ENCODE measurements around the gene DUSP1. TPM values are rescaled to one million over a fixed set of nuclear protein-coding genes. Genes with fewer than 3 reads are reported as not detected.
A peak's percentile ranks its signal among the peaks of the same experiment; 100 is the strongest.

DUSP1 gene
- total RNA-seq, 1 experiment from 2014 or later: 36.6 TPM

DNA sequence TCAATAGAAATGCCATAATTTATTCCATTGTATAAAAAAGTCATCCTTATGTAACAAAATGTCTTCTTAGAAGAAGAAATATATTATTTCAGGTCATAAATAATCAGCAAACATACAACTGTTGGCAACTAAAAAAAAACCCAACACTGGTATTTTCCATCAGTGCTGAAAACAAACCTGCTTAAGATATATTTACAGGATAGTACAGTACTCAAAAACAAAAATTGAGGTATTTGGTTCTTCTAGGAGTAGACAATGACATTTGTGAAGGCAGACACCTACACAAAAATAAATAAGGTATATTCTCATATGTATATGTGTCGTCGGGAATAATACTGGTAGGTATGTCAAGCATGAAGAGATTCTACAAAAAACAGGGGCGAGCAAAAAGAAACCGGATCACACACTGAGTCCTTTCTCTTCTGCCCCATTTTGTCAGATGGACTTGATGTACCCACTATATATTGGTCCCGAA lies 2.9 kb downstream of the DUSP1 start:
- in situ Hi-C loops (cut with HindIII; ENCODE audit: low sequenced_read_pairs): no loop called here
- DNase-seq (ENCODE audit: low spot score): no peak

DNA sequence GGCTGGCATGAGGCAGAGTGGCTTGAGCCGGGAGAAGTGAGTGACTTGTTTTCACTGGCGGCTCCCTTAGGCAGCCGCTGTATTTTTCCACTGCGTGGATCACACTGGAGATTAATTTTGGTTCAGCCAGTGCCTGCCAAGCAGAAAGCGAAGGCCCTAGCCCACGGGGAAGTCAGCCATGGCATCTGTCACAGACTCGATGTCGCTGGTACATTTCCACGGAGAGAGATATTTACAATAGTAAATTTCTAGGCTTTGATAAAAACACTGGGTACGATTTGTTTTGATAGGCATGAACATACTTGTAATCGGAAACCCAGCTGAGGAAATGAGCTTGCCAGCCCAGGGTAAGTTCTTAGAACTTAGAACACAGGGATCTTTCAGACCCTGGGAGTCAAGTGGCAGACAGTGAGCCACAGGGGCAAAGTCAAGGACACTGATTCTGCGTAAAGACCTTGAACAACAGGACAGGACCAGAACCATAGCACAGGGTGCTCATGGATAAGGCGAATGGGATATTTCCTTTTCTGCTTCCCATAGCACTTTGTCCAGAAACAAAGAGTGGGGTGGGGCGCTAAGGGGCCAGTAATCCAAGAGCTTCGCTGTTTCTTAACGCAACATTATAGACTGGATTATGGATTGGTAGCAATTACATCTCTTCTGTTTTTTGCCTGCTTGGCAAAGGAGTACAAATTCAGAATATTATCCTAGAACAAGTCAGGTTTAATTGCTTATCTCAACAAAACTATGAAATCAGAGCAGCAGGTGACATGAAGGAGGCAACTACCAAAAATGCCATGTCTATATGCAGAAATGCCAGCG lies 4.5 kb downstream of the DUSP1 start:
- in situ Hi-C loops (cut with HindIII; ENCODE audit: low sequenced_read_pairs): no loop called here

DNA sequence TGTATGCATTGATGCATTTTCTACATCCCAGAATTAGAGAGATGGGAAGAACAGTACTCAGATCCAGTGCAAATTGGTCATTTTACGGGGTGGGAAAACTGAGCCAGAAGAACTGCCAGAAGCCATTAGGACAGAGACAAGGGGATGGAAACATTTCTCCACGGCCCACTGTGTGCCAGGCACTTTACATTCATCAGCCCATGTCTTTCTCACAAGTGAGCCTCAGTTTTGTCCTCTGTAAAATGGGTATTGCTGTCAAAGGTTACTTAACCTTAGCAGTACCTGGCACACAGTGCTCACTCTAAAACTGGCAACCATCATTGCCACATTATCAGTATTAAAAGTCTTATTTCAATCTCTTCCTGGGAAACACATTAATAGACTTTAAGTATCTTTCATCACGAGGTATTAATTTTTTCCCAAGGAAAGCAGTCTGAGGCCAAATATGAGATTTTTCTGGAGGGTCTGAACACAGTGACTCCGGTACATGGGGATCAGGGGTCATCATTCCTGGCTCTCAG lies 5.2 kb downstream of the DUSP1 start:
- no peak for DNase-seq (ENCODE audit: low spot score)
- in situ Hi-C loops (cut with HindIII; ENCODE audit: low sequenced_read_pairs): no loop called here

More for the DNA sequence above, 4.5 kb downstream of the DUSP1 start:
- peak; percentile 96 for DNase-seq (ENCODE audit: low spot score)

DNA sequence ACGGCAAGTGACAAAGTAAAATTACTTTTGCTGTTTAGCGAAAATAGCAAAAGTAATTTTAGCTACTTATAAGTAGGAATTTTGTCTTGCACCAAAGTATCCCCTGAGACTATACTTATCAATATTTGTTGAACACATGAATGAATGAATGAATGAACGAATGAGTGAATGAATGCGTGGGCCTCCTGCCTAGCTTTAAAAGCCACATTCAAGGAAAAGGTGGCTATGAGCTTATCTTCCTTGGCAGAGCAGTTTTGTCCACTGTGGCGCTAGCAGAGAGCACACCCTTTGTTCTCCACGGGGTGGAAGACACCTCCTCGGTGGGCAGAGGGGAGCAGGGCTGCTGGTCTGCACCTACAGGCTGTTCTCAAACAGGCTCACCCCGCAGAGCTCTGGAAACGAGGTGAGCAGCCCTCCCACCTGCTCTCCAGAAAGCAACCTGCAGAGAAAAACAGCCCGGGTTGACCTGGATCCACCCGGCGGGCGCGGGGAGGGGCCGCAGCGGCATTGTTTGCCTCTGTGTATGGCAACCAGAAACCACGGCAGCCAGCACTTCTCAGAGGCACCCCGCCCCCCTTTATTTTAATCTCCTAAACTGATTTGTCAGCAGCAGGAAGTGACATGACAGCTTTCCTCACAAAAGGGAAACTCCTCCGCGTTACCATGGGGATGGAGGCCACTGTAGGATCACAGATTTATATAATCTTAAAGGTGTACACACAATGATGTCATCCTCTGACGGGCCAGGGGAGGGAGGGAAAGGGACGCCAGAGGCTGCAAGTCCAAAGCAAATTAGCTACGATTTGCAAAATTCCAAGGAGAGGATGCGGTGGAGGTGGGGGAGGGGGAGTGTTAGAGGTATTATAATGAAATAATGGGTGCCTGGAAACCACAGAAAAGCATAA lies 5.9 kb downstream of the DUSP1 start:
- in situ Hi-C loops (cut with HindIII; ENCODE audit: low sequenced_read_pairs): no loop called here
- peak; percentile 100 for DNase-seq (ENCODE audit: low spot score)

DNA sequence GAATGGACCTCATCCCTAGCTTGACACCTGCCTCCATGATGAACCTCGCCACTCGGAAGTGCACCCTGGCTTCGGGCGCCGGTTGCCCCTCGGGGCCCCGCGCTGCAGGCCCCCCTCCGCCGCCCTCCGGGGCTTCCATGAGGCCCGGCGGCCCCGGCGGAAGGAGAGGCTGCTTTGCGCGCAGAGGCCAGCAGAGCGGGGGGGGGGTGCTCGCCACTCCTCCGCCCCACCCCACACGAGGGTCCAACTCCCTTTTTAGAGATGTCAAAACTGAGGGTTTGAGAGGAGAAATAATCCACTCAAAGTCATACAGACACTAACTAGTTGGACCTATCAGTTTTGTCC lies 7.9 kb downstream of the DUSP1 start:
- no peak for DNase-seq (ENCODE audit: low spot score)
- in situ Hi-C loops (cut with HindIII; ENCODE audit: low sequenced_read_pairs): no loop called here

DNA sequence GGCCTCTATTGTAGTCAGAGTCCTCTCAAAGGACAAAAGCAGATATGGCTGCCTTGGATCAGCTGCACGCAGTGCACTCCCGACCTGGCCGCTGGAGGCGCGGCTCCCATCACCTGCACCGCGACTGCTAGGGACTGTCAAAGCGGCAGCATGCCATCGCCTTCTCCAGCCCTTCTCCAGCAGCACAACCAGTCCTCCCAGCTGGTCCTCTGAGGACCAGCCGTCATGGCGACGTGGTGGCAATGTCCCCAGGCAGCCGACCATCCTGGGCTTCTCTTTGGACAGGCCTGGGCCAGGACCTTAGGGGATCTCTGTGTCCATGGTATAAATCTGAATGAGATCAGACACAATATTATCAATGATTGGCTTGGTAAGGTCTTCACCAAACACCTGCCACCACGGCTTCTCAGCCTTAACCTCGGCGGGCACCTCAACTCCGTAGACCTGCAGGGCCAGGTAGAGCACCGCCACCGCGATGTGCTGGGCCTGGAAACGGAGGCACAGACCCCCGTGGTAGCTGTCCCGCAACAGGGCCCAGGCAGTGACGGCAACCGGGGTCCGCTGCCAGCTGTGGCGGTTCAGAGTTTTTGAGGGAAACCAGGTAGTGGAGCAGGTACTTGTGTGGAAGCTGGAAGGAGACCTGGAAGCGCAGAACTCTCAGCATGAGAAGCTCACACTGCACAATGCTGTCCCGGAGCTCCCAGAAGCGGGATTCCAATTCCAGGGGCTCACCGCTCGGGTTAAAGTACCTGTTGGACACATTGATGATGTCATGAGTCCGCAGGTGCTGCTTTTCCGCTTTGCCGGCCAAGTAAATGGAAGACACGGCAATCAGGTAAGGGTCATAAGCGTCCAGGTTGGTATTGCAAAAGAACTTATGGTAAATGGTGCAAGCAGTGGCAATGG lies 8.5 kb downstream of the DUSP1 start:
- no peak for DNase-seq (ENCODE audit: low spot score)
- in situ Hi-C loops (cut with HindIII; ENCODE audit: low sequenced_read_pairs): no loop called here

DNA sequence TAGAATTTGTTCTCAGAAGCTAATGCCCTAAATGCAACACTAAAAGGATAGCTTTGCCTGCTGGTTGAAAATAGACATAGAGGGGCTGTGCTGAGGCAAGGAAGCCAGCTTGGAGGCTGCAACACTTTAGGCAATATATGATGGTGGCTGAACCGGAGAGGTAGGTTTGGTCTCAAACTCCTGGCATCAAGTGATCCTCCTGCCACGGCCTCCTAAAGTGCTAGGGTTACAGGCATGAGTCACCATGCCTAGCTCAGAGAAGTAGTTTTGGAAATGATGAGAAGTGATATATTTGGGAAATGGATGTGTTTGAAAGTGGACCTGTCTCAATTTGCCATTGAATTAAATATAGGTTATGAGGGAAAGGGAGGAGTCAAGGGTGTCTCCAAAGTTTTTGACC lies 10.0 kb downstream of the DUSP1 start:
- no peak for DNase-seq (ENCODE audit: low spot score)
- in situ Hi-C loops (cut with HindIII; ENCODE audit: low sequenced_read_pairs): no loop called here

DNA sequence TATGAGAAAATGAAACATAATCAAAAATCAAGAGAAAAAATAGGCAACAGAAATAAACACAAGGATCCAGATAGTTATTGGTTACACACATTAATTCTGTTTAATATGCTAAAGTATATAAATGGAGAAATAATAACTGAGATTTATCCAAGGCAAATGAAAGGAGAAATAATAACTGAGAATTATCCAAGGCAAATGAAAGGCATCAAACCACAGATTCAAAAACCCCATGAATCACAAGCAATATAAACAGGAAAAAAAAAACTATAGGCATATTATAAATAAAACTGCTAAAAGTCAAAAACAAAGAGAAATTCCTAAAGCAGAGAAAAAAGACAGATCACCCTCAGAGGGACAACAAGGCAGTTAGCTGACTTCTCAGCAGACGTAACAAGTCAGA lies 10.9 kb downstream of the DUSP1 start:
- no peak for DNase-seq (ENCODE audit: low spot score)
- in situ Hi-C loops (cut with HindIII; ENCODE audit: low sequenced_read_pairs): no loop called here

DNA sequence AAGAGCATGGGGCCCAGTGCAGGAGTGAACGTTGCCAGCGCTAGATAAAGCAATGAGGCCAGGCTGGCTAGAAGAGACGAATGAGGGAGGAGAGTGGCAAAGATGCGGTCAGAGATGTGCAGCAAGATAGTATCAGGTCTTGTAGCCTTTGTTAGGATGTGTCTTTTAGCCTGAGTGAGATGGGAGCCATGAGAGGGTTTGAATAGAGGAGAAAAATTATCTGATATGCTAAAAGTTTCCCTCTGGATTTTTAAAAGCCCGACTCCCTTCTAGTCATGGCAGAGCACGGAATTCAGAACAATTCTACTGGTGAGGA lies 12.2 kb downstream of the DUSP1 start:
- in situ Hi-C loops (cut with HindIII; ENCODE audit: low sequenced_read_pairs): no loop called here
- DNase-seq (ENCODE audit: low spot score): no peak

DNA sequence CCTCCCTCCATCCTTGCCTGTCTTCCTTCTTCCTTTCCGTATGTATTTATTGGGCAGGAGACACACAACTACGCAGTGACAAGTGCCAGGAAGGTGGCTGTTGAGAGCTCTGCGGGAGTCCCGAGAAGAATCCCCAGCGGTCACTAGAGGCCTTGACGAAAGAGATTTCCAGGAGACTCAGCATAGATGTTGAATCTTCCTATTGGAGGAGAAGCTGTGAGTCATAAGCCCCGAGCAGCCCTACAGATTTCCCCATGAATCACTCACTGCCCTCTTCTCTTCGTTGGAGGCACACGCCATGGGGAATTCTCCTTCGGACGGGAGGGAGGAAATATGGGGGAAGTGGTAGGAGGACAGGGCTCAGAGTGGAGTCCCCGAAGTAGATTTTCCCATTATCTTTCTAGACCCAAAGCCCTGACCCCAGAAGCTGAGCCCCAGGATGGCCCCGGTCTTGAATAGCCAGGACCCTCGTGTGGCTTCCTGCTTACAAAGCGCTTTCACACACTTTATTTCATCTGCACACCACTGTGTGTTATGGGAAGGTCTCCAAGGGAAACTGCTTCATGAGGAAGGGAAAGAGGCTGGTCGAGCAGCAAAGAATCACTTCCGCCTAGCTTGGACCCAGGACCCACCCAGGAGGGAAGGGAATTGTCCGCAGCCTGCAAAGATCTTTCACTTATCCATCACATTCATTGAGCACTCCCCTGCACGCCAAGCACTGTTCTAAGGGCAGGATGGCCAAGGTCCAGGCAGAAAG lies 12.7 kb downstream of the DUSP1 start:
- in situ Hi-C loops (cut with HindIII; ENCODE audit: low sequenced_read_pairs): no loop called here
- DNase-seq (ENCODE audit: low spot score): no peak

DNA sequence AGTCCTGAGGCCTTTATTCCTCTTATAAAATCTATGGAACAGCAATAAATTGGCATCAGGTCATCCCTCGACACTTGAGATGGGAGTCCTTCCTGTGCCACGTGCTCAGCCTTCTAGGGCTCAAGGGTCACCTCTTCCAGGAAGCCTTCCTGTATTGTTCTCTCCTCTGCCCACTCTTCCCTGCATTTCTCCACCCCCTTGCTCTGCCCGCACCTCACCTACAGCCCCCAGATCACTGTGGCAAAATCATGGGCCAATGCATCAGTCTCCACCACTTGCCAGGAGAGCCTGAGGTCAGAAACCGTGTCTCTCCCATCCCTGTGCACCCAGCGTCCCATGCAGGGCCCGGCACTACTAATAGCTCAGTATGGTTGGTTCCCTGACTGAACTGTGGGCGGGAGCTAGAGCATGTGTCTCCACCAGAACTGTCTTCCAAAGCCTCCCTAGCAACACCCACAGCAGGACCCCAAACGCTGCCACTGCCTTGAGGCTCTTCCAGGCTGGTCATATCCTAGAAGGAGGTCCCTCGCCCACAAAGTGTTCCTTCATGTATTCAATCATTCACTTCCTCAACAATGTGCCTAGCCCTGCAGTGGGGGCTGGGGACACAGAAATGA lies 13.5 kb downstream of the DUSP1 start:
- DNase-seq (ENCODE audit: low spot score): no peak
- in situ Hi-C loops (cut with HindIII; ENCODE audit: low sequenced_read_pairs): no loop called here

DNA sequence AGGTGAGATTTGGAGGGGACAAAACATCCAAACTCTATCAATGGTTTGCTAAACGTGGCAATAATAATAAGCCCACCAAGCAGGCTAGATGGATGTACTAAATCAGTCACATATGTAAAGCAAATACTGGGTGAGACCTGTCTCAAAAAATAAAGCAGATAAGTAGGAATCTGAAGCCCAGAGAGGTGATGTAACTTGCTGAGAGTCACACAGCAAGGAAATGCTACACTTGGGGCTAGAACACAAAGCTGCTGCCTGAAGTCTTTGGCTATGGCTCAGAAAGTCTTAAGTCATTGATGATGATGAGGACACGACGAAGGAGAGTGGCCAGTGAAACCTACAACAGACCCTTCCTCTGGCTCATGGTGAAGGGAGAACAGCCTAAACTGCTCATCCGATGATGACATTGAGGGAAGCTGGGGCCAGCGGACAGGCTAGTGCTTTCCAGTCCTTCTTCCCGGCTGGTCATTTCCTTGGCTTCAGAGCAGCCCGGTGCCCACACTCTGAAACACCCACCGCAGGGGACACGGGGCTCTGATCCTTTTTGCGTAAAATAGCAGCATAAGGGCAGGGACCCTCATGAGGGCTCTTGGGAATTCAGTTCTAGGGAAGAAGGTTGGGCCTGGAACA lies 14.1 kb downstream of the DUSP1 start:
- in situ Hi-C loops (cut with HindIII; ENCODE audit: low sequenced_read_pairs): no loop called here
- DNase-seq (ENCODE audit: low spot score): no peak

DNA sequence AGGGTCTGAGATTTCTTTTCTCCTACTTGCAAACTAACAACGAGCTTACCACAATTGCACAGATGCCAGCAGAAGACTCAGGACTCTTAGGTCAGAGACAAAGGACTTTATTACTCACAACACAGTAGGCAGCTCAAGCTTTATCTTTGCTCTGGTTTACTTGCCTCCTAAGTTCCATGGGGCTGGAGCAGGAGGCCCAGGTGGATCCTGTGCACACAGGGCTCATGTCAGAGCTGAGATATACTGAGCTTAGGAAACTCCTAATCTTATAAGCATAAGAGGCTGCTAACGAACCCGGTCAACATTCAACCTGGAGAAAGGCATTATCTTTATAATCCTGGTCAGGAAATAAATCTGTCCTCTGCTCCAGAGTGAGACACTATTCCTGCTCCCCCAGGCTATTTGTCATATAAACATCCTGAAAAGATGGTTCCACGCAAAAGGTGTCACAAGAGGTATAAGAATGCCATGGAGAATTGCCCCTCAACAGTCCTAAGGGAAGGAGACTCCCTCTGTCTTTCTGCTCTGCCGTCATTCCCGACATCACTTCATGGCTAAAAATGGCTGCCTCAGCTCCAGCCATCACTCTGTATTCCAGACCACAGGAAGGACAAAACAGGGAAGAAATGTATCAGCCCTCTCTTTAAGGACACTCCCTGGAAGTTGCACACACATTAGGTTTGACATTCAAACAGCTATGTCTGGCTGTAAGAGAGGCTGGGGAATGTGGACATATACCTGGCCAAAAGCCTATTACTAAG lies 16.2 kb downstream of the DUSP1 start:
- DNase-seq (ENCODE audit: low spot score): no peak
- in situ Hi-C loops (cut with HindIII; ENCODE audit: low sequenced_read_pairs): no loop called here

DNA sequence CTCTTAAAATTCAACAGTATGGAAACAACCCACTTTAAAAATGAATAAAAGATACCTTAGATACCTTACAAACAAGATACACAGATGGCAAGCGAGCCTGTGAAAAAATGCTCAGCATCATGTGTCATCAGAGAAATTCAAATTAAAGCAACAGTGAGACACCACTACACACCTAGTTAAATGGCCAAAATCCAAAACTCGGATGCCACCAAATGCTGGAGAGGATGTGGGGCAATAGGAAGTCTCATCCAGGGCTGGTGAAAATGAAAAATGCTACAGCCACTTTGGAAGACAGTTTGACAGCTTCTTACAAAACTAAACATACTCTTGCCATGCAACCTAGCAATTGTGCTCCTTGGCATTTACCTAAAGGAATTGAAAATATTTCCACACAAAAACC lies 17.9 kb downstream of the DUSP1 start:
- peak; percentile 73 for DNase-seq (ENCODE audit: low spot score)
- in situ Hi-C loops (cut with HindIII; ENCODE audit: low sequenced_read_pairs): no loop called here

DNA sequence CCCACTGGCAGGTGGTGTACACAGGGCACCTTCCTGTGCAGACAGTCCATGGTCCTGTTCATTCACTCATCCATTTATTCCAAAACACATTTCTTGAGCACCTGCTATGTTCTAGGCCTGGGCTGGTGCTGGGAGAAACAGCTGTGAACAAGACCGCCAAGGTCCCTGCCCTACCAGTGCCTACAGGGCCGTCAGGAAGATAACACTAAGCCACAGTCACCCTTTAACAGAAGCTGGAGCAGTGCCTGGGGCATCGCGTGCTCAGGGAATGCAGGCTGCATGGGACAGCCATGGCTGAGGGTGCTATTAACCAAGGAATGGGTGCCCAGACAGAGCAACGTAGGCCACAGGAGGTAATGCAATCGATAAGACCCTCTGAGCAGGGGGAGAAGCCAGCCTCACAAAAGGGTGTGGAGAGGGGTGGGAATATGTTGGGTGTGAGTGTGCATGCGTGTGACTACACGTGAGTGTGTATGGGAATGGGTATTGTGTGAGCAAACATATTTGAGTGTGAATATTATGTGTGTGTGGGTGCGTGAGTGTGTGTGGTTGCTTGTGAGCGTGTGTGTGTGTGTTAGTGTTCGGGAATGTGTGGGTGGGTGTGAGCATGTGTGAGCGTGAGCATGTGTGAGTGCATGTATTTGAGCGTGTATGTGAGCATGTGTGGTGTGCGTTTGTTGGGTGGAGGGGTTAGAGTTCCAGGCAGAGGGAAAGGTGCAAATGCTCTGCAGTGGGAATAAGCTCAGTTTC lies 19.1 kb downstream of the DUSP1 start:
- in situ Hi-C loops (cut with HindIII; ENCODE audit: low sequenced_read_pairs): no loop called here
- no peak for DNase-seq (ENCODE audit: low spot score)

DNA sequence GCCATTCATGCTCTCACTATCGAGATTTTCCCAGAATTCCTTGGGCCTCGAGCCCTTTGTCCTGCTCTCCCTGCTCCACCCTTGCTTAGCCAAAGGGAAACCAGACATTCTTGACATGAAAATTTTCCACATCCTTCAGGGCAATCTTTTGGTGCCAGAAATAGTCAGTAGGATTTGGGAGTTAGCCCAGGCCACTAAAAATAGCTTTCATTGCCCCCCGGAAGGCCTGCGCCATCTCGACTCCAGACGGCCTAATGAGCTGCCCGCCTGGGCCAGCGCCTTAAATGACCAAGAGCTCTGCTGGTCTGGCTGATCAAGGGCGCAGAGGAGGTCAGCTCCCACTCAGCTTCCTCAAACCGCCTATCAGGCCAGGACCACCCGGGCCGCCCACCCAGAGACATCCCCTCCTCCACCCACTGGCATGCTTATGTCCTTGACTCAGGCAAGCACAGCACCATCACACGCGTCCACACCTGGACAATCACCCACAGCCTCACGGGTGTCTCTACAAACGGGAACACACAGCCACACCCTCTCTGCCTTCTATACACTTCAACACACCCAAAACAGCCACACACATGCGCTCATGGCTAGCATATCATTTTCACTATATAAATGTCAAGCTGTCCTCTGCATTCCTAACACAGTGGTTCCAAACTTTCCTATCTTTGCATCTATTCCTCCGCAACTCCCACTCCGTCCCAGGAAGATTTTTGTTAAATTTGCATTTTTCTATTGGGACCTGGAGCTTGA lies 20.9 kb downstream of the DUSP1 start:
- peak; percentile 78 for DNase-seq (ENCODE audit: low spot score)
- in situ Hi-C loops (cut with HindIII; ENCODE audit: low sequenced_read_pairs): no loop called here

Data from G401 (cell line).